ENCODE results near the gene PKNOX2. TPM values are rescaled to one million over a fixed set of nuclear protein-coding genes. Genes with fewer than 3 reads are reported as not detected.

Gene PKNOX2
- total RNA-seq, 1 experiment from 2014 or later: not detected

GRCh38 chr11:125408311-125408711, 243.8 kb downstream of the PKNOX2 start:
- no peak for TF ChIP-seq CTCF (IDR thresholded peaks at IDR 0.05; ENCODE audit: unreplicated experiment)
- no TSS peak for BruUV-seq (replicated peaks)
- H3K9me3 Mint-ChIP-seq (ENCODE audit: low read depth, unreplicated experiment): no peaks in the 10 kb centered on the region
- H3K4me1 Mint-ChIP-seq (ENCODE audit: low read depth, unreplicated experiment): no peaks in the 10 kb centered on the region
- no peaks in the 10 kb centered on the region for H3K36me3 Mint-ChIP-seq (ENCODE audit: insufficient read depth, unreplicated experiment)
- H3K4me3 Mint-ChIP-seq (ENCODE audit: low read depth, unreplicated experiment): no peak overlapping the region
- intact Hi-C loops (cut with micrococcal nuclease; ENCODE audit: unreplicated experiment): loop anchor here (5.0 to 10.0 kb wide), 2 partner anchors 314 to 451 kb away; no protein-coding TSS in a partner anchor
- no peak for DNase-seq
- H3K27me3 Mint-ChIP-seq (ENCODE audit: unreplicated experiment): peaks cover 100% of the 10 kb centered on the region
- no peak overlapping the region for H3K27ac Mint-ChIP-seq (ENCODE audit: unreplicated experiment)
- CTCF ChIA-PET: no interaction called here

- no peak for TF ChIP-seq CTCF (IDR thresholded peaks at IDR 0.05; ENCODE audit: unreplicated experiment)
- H3K9me3 Mint-ChIP-seq (ENCODE audit: low read depth, unreplicated experiment): no peaks in the 10 kb centered on the region
- intact Hi-C loops (cut with micrococcal nuclease; ENCODE audit: unreplicated experiment): no loop called here
- no peak overlapping the region for H3K4me3 Mint-ChIP-seq (ENCODE audit: low read depth, unreplicated experiment)
- H3K27me3 Mint-ChIP-seq (ENCODE audit: unreplicated experiment): peaks cover 94% of the 10 kb centered on the region
- no peaks in the 10 kb centered on the region for H3K36me3 Mint-ChIP-seq (ENCODE audit: insufficient read depth, unreplicated experiment)
- CTCF ChIA-PET: no interaction called here
- H3K4me1 Mint-ChIP-seq (ENCODE audit: low read depth, unreplicated experiment): no peaks in the 10 kb centered on the region
- BruUV-seq (replicated peaks): no TSS peak
- H3K27ac Mint-ChIP-seq (ENCODE audit: unreplicated experiment): no peak overlapping the region
- DNase-seq: no peak
Measured at GRCh38 chr11:125410091-125410490, 245.5 kb downstream of the PKNOX2 start.

- Mint-ChIP-seq H3K4me3 (ENCODE audit: low read depth, unreplicated experiment) (no peak overlapping the region), H3K9me3 (ENCODE audit: low read depth, unreplicated experiment) (no peaks in the 10 kb centered on the region), H3K4me1 (ENCODE audit: low read depth, unreplicated experiment) (no peaks in the 10 kb centered on the region), H3K27ac (ENCODE audit: unreplicated experiment) (no peak overlapping the region), H3K36me3 (ENCODE audit: insufficient read depth, unreplicated experiment) (no peaks in the 10 kb centered on the region), H3K27me3 (ENCODE audit: unreplicated experiment) (peaks cover 73% of the 10 kb centered on the region)
- CTCF ChIA-PET: no interaction called here
- no peak for DNase-seq
- no TSS peak for BruUV-seq (replicated peaks)
- intact Hi-C loops (cut with micrococcal nuclease; ENCODE audit: unreplicated experiment): no loop called here
- no peak for TF ChIP-seq CTCF (IDR thresholded peaks at IDR 0.05; ENCODE audit: unreplicated experiment)
Measured at GRCh38 chr11:125412177-125412496, 247.6 kb downstream of the PKNOX2 start.

GRCh38 chr11:125412509-125412908, 248.0 kb downstream of the PKNOX2 start:
- no peak overlapping the region for H3K27ac Mint-ChIP-seq (ENCODE audit: unreplicated experiment)
- no peak for TF ChIP-seq CTCF (IDR thresholded peaks at IDR 0.05; ENCODE audit: unreplicated experiment)

GRCh38 chr11:125413226-125413625, 248.7 kb downstream of the PKNOX2 start:
- H3K27ac Mint-ChIP-seq (ENCODE audit: unreplicated experiment): no peak overlapping the region
- intact Hi-C loops (cut with micrococcal nuclease; ENCODE audit: unreplicated experiment): no loop called here
- BruUV-seq (replicated peaks): no TSS peak

More at GRCh38 chr11:125412509-125412908, 248.0 kb downstream of the PKNOX2 start:
- Mint-ChIP-seq H3K4me1 (ENCODE audit: low read depth, unreplicated experiment) (no peaks in the 10 kb centered on the region), H3K4me3 (ENCODE audit: low read depth, unreplicated experiment) (no peak overlapping the region), H3K27me3 (ENCODE audit: unreplicated experiment) (peaks cover 71% of the 10 kb centered on the region), H3K36me3 (ENCODE audit: insufficient read depth, unreplicated experiment) (no peaks in the 10 kb centered on the region), H3K9me3 (ENCODE audit: low read depth, unreplicated experiment) (no peaks in the 10 kb centered on the region)
- intact Hi-C loops (cut with micrococcal nuclease; ENCODE audit: unreplicated experiment): no loop called here
- no TSS peak for BruUV-seq (replicated peaks)
- DNase-seq: no peak
- CTCF ChIA-PET: no interaction called here

More at GRCh38 chr11:125413226-125413625, 248.7 kb downstream of the PKNOX2 start:
- no peak for DNase-seq
- no peak for TF ChIP-seq CTCF (IDR thresholded peaks at IDR 0.05; ENCODE audit: unreplicated experiment)
- no peaks in the 10 kb centered on the region for H3K9me3 Mint-ChIP-seq (ENCODE audit: low read depth, unreplicated experiment)
- no peak overlapping the region for H3K4me3 Mint-ChIP-seq (ENCODE audit: low read depth, unreplicated experiment)
- H3K36me3 Mint-ChIP-seq (ENCODE audit: insufficient read depth, unreplicated experiment): no peaks in the 10 kb centered on the region
- no peaks in the 10 kb centered on the region for H3K4me1 Mint-ChIP-seq (ENCODE audit: low read depth, unreplicated experiment)
- peaks cover 71% of the 10 kb centered on the region for H3K27me3 Mint-ChIP-seq (ENCODE audit: unreplicated experiment)
- CTCF ChIA-PET: no interaction called here
